GM10248 (cell line): Measurements from ENCODE around the gene CCHCR1.

ENCODE experiments used
- CTCF ChIA-PET: fragments of 300-600 bp; sonication (Branson Sonifier 250); formaldehyde crosslinking; extraction: SDS; loops from one replicate; lab custom pipeline; 2021; ENCODE audit warnings: antibody characterized with exemption; lab: Yijun Ruan, JAX
- POLR2A ChIA-PET: fragments of 350-650 bp; sonication (Branson Sonifier 250); formaldehyde crosslinking; extraction: SDS; loops from one replicate; lab custom pipeline; 2020; ENCODE audit warnings: antibody characterized with exemption; lab: Yijun Ruan, JAX
- DNase-seq: peaks from one replicate; pipeline ENCODE4 v3.0.0; 2012; ENCODE audit errors: extremely low spot score
- TF ChIP-seq, protein P1 (sequence below): IDR thresholded peaks from 2 replicates; pipeline ENCODE4 v1.5.1; 2012; ENCODE audit warnings: mild to moderate bottlenecking, low read depth; ENCODE audit errors: extremely low read depth, missing control alignments, control extremely low read depth

Gene CCHCR1

DNA sequence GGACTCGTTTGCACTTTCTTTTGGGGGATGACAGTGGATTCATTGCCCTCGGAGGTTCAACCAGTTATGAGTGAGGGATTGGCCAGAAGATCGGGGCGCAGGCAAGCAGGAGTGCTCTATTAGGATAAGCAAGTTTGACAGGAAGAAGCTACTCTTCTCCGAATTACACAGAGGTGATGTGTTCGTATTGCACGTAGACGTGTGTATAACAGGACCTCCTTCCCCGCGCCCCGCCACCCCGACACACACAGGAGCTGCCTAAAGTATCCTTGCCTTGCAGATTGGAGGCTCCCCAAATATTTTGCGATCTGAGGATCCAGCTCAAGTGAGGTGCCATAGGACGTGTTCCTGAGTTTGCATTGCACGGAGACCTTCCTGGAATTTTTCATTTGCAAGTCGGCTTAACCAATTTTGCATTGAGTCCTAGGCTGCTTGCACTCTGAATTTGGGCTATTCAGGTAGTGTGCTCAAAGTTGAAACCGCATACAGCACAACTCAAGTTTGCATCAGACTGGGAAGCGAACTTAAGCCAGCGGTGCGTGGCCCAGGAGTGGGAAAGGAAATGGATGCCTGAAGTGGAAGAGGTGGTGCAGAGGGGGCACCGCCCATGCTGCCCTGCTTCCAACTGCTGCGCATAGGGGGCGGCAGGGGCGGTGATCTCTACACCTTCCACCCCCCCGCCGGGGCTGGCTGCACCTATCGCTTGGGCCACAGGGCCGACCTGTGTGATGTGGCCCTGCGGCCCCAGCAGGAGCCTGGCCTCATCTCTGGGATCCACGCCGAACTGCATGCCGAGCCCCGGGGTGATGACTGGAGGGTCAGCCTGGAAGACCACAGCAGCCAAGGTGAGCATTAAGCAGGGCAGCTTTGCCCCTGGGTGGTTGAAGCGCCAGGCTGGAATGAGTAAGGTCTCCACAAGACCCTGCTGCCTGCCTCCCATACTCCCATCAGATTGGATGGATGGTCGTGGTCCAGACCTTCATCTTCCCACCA, 1.6 kb upstream of the CCHCR1 start:
- POLR2A ChIA-PET = interaction anchor here (1.0 kb wide), 1 partner anchor 36 kb away, joined by 3 read pairs; no protein-coding TSS in a partner anchor

DNA sequence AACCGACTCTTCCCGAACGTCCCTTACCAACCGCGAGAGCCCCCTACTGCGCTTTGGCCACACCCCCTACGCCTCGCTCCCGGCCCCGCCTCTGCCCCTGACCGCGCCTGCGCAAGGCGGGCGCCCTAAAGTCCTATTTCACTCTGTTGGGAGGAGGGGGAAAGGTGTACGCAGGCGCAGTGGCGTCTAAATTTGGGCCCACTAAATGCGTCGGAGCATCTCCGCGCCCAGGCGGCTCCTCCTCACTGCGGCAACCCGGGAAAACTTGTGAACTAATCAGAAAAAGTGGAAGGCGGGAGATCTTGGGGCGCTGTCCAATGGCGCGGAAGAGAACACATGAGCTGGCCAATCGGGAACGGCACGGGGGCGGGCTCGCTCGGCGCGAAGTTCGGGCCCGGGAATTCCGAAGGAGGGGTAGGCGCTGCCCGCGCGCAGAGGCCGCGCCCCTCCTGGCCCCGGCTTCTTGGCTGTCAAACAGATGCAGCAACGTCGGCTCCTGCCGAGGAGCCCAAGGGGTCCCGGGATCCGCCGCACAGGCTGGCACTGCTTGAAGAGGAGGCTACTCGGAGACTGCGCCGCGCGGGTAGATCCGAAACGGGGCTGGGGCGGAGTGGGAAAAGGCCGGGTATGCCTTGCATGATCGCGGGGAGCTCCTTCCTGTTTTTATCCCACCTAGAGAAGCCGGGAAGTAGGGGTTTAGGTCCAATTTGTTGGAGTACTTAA, 699 bp upstream of the CCHCR1 start, which contains the start of gene TCF19:
Gene TCF19 (plus strand): TSS at position 450 of the 723 bp plus-strand sequence. CDS start 881 bp downstream, outside the sequence.
- TF ChIP-seq, protein P1, sequence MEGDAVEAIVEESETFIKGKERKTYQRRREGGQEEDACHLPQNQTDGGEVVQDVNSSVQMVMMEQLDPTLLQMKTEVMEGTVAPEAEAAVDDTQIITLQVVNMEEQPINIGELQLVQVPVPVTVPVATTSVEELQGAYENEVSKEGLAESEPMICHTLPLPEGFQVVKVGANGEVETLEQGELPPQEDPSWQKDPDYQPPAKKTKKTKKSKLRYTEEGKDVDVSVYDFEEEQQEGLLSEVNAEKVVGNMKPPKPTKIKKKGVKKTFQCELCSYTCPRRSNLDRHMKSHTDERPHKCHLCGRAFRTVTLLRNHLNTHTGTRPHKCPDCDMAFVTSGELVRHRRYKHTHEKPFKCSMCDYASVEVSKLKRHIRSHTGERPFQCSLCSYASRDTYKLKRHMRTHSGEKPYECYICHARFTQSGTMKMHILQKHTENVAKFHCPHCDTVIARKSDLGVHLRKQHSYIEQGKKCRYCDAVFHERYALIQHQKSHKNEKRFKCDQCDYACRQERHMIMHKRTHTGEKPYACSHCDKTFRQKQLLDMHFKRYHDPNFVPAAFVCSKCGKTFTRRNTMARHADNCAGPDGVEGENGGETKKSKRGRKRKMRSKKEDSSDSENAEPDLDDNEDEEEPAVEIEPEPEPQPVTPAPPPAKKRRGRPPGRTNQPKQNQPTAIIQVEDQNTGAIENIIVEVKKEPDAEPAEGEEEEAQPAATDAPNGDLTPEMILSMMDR = no peak
- peak; percentile 100 for DNase-seq
- ChIA-PET POLR2A (interaction anchor here (1.0 kb wide), 1 partner anchor 37 kb away, joined by 3 read pairs; no protein-coding TSS in a partner anchor), CTCF (interaction anchor here (1.3 to 3.9 kb wide), 11 partner anchors 8 to 334 kb away, joined by 3 to 19 read pairs (median 5); no protein-coding TSS in a partner anchor)

More for the DNA sequence above, 1.6 kb upstream of the CCHCR1 start:
- DNase-seq = no peak
- CTCF ChIA-PET = interaction anchor here (0.8 to 3.9 kb wide), 11 partner anchors 12 to 333 kb away, joined by 3 to 19 read pairs (median 5); no protein-coding TSS in a partner anchor
- TF ChIP-seq, protein P1 = no peak

DNA sequence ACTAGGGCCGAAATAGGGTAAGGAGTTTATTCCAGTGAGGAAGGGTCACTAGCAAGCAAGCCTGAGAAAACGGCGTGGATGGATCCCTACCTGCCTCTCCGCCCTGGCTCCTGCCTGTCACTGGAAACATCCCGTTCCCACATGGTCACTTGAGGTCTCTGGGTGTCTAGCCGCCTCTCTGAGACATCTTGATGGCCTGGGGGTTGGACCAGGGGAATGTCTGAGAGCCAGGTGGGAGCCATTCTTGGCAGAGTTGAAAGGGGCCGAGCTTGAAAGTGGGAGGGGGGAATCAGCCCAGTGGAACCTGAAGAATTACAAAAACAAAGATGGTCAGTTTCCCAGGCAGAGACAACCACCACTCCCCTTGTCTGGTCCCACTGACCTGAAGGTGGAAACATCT, 961 bp downstream of the CCHCR1 start:
- CTCF ChIA-PET = interaction anchor here (1.2 to 3.1 kb wide), 5 partner anchors 9 to 36 kb away, joined by 3 to 10 read pairs (median 4); no protein-coding TSS in a partner anchor
- POLR2A ChIA-PET = no interaction called here
- no peak for DNase-seq
- TF ChIP-seq, protein P1 = no peak

DNA sequence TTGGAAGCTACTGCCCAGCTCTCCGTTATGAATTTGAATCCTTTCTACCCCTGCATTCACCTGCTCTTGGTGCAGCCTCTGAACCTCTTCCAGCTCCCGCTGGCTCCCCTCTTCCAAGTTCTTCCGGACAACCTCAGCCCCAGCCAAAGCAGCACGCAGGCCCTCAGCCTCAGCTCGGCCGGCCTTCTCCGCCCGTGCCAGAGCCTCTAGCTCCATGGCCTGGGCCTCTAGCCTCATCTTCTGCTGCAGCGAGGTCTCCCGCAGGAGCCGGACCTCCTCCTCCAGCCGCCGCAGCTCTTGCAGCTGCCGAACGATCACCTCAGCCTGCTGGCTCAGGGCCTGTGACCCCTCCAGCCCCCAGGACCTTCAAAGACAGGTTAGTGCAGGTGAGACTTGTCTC, 3.2 kb downstream of the CCHCR1 start:
- no peak for DNase-seq
- ChIA-PET POLR2A (no interaction called here), CTCF (interaction anchor here (0.8 to 2.4 kb wide), 3 partner anchors 9 to 38 kb away, joined by 3 to 7 read pairs (median 3); no protein-coding TSS in a partner anchor)
- TF ChIP-seq, protein P1 = no peak

GRCh38 chr6:31152781-31153180, 4.8 kb downstream of the CCHCR1 start:
- TF ChIP-seq, protein P1 = no peak
- ChIA-PET CTCF (interaction anchor here (1.0 to 2.6 kb wide), 5 partner anchors 14 to 40 kb away, joined by 3 to 7 read pairs (median 5); partner anchors contain the start of gene PSORS1C2), POLR2A (no interaction called here)
- no peak for DNase-seq
